K562 (cell line): Measurements from ENCODE around the gene JAKMIP1. TPM values are rescaled to one million over a fixed set of nuclear protein-coding genes. Genes with fewer than 3 reads are reported as not detected.
A peak's percentile ranks its signal among the peaks of the same experiment; 100 is the strongest.

ENCODE experiments used
- ATAC-seq: fragments of 200-7000 bp; cut with Tn5 transposase; 3 replicates; pipeline ENCODE4 v1.9.1; 2020; ENCODE audit warnings: moderate library complexity
- BruUV-seq: library from RNA; stranded (reverse); fragments of 400-500 nt; replicated peaks from 2 replicates; lab custom pipeline; 2021; lab: Mats Ljungman, UMichigan
- CTCF ChIA-PET: fragments of 300-600 bp; formaldehyde crosslinking; extraction: SDS; loops from one replicate; lab custom pipeline; 2021; ENCODE audit warnings: low intra/inter-chr PET ratio; lab: Yijun Ruan, JAX
- POLR2A ChIA-PET: fragments of 300-600, 350-650 bp; sonication (Branson Sonifier 250); formaldehyde crosslinking; extraction: SDS; loops from one replicate; lab custom pipeline; 2021; ENCODE audit warnings: antibody characterized with exemption, inconsistent platforms; lab: Yijun Ruan, JAX
- DNase-seq, 4 experiments: peaks; one replicate each; pipeline versions ENCODE4 v3.0.0 to v3.0.0-alpha.2; 2011 to 2018; ENCODE audit warnings: low spot score in 3 of 4, mixed read lengths in 3 of 4; ENCODE audit errors: extremely low read depth in 1 of 4
- FAIRE-seq: peaks from 2 replicates; lab custom pipeline; 2011; peaks lifted over from hg19 to GRCh38; lab: Jason Lieb, UNC
- H2AFZ ChIP-seq: 2 replicates; pipeline ENCODE4 v1.6.0; 2011; ENCODE audit warnings: low read depth, low read length, control low read depth, inconsistent platforms
- H3K27ac ChIP-seq: fragments of 200-600 bp; 3 replicates; pipeline ENCODE4 v1.8.0; 2011; ENCODE audit warnings: low read depth, mild to moderate bottlenecking, control low read depth, inconsistent platforms, low read length, moderate library complexity, mixed read lengths; ENCODE audit errors: extremely low read depth
- H3K27me3 ChIP-seq, 2 experiments: fragments of 300-600 bp in 1 of 2; 2 replicates in 1 of 2; 3 replicates in 1 of 2; pipeline versions ENCODE4 v1.6.0 to v1.8.0; 2011; ENCODE audit warnings: inconsistent platforms in 2 of 2, low read length in 2 of 2, mild to moderate bottlenecking in 1 of 2, mixed read lengths in 1 of 2, moderate library complexity in 1 of 2; ENCODE audit not compliant: control insufficient read depth in 2 of 2, insufficient read depth in 2 of 2
- H3K36me3 ChIP-seq: fragments of 300-600 bp; 3 replicates; pipeline ENCODE4 v1.8.0; 2011; ENCODE audit warnings: mild to moderate bottlenecking, low read length, inconsistent platforms; ENCODE audit not compliant: control insufficient read depth, insufficient read depth
- H3K4me1 ChIP-seq, 2 experiments: fragments of 200-600 bp in 1 of 2; replicated peaks in 1 of 2; 2 replicates in 1 of 2; 3 replicates in 1 of 2; pipeline versions ENCODE4 v1.5.1 to v1.8.0; 2011; ENCODE audit warnings: inconsistent platforms in 2 of 2, low read length in 2 of 2, mild to moderate bottlenecking in 1 of 2, mixed read lengths in 1 of 2, moderate library complexity in 1 of 2; ENCODE audit not compliant: control insufficient read depth in 2 of 2, insufficient read depth in 2 of 2
- H3K4me2 ChIP-seq: 2 replicates; pipeline ENCODE4 v1.6.1; 2011; ENCODE audit warnings: low read length, control low read depth, inconsistent platforms, mixed read lengths; ENCODE audit not compliant: insufficient read depth
- H3K4me3 ChIP-seq: fragments of 200-600 bp; sonication (generic), shearing (Covaris generic); 2 replicates; pipeline ENCODE4 v1.5.1; 2016; ENCODE audit warnings: control low read depth, inconsistent platforms
- H3K79me2 ChIP-seq: fragments of 200-600 bp; 3 replicates; pipeline ENCODE4 v1.8.0; 2011; ENCODE audit warnings: low read length, inconsistent platforms; ENCODE audit not compliant: control insufficient read depth, insufficient read depth
- H3K9ac ChIP-seq, 2 experiments: 2 replicates each; pipeline versions ENCODE4 v1.6.0 to v1.6.1; 2011; ENCODE audit warnings: low read depth in 2 of 2, low read length in 2 of 2, control low read depth in 1 of 2, inconsistent platforms in 1 of 2, mild to moderate bottlenecking in 1 of 2, mixed read lengths in 1 of 2; ENCODE audit not compliant: insufficient read depth in 1 of 2
- H3K9me1 ChIP-seq: one replicate; pipeline ENCODE4 v1.6.0; 2011; ENCODE audit warnings: inconsistent platforms, mild to moderate bottlenecking, low read length, moderate library complexity; ENCODE audit not compliant: control insufficient read depth, insufficient read depth
- H3K9me3 ChIP-seq: replicated peaks from 2 replicates; pipeline ENCODE4 v1.5.1; 2011; ENCODE audit warnings: low read depth, low read length, inconsistent platforms; ENCODE audit not compliant: control insufficient read depth, insufficient read depth
- H4K20me1 ChIP-seq: replicated peaks from 2 replicates; pipeline ENCODE4 v1.6.1; 2011; ENCODE audit warnings: low read length, inconsistent platforms, mixed read lengths; ENCODE audit not compliant: control insufficient read depth, insufficient read depth
- ARNT ChIP-seq, 2 experiments: fragments of 450-650 bp; IDR thresholded peaks; 2 replicates each; pipeline ENCODE4 v1.6.1; 2016; ENCODE audit warnings: mild to moderate bottlenecking in 1 of 2
- ETS2 ChIP-seq: IDR thresholded peaks from 2 replicates; pipeline ENCODE4 v1.6.1; 2016; ENCODE audit warnings: borderline replicate concordance, missing genetic modification characterization, mild to moderate bottlenecking, moderate library complexity, missing compliant biosample characterization; ENCODE audit not compliant: poor library complexity, severe bottlenecking
- JUND ChIP-seq, 2 experiments: IDR thresholded peaks; 2 replicates in 1 of 2; 3 replicates in 1 of 2; pipeline ENCODE4 v1.6.1; 2011; ENCODE audit warnings: borderline replicate concordance in 2 of 2, low read depth in 2 of 2, low read length in 2 of 2, improper control_type of control experiment in 1 of 2, missing biosample characterization in 1 of 2, missing genetic modification characterization in 1 of 2, missing genetic modification reagents in 1 of 2
- KLF6 ChIP-seq: fragments of 250-450 bp; sonication (Bioruptor Pico); IDR thresholded peaks from 2 replicates; pipeline ENCODE4 v1.4.0; 2020; ENCODE audit warnings: mild to moderate bottlenecking, moderate library complexity, borderline replicate concordance
- MAFF ChIP-seq: IDR thresholded peaks from 2 replicates; pipeline ENCODE4 v1.6.1; 2012; ENCODE audit warnings: low read length, improper control_type of control experiment
- MED1 ChIP-seq: sonication (generic); formaldehyde crosslinking; IDR thresholded peaks from 2 replicates; pipeline ENCODE4 v1.8.1; 2023; ENCODE audit warnings: missing genetic modification reagents, borderline replicate concordance
- MIER1 ChIP-seq: fragments of 450-650 bp; IDR thresholded peaks from 2 replicates; pipeline ENCODE4 v1.6.1; 2016; ENCODE audit warnings: antibody characterized with exemption, mild to moderate bottlenecking, low read depth
- NELFE ChIP-seq: IDR thresholded peaks from 2 replicates; pipeline ENCODE4 v1.6.1; 2011; ENCODE audit warnings: mild to moderate bottlenecking; ENCODE audit not compliant: insufficient read depth, insufficient read length
- NR2C1 ChIP-seq, 2 experiments: fragments of 450-650 bp; IDR thresholded peaks; 2 replicates each; pipeline ENCODE4 v1.6.1; 2017; ENCODE audit warnings: mild to moderate bottlenecking in 2 of 2, antibody characterized with exemption in 1 of 2, inconsistent platforms in 1 of 2, missing compliant biosample characterization in 1 of 2, missing genetic modification characterization in 1 of 2
- PHF8 ChIP-seq: fragments of 200-600 bp; sonication (generic); IDR thresholded peaks from 2 replicates; pipeline ENCODE4 v1.6.1; 2012; ENCODE audit warnings: mixed run types, mild to moderate bottlenecking, inconsistent platforms, low read length, moderate library complexity, borderline replicate concordance
- RAD21 ChIP-seq, 2 experiments: fragments of 250-450 bp in 1 of 2; fragments of 450-650 bp in 1 of 2; sonication (Bioruptor Pico) in 1 of 2; formaldehyde crosslinking in 1 of 2; IDR thresholded peaks in 1 of 2; conservative IDR thresholded peaks in 1 of 2; 2 replicates each; pipeline versions ENCODE4 v1.4.0 to v1.8.0; 2020 to 2022; ENCODE audit warnings: mild to moderate bottlenecking in 2 of 2, moderate library complexity in 1 of 2
- SMAD4 ChIP-seq: fragments of 250-450 bp; sonication (Bioruptor Pico); conservative IDR thresholded peaks from 2 replicates; pipeline ENCODE4 v1.8.0; 2021; ENCODE audit warnings: inconsistent platforms, mild to moderate bottlenecking, moderate library complexity
- SREBF1 ChIP-seq: fragments of 150-350 bp; IDR thresholded peaks from 2 replicates; pipeline ENCODE4 v1.6.1; 2014; ENCODE audit warnings: antibody characterized with exemption, low read depth, low read length, borderline replicate concordance
- TBP ChIP-seq: optimal IDR thresholded peaks from 2 replicates; pipeline ENCODE3; 2011; ENCODE audit warnings: low read depth, low read length, improper control_type of control experiment
- ZFP91 ChIP-seq: sonication (generic); formaldehyde crosslinking; IDR thresholded peaks from 2 replicates; pipeline ENCODE4 v1.8.0; 2022; ENCODE audit warnings: mild to moderate bottlenecking, missing genetic modification reagents
- ZNF217 ChIP-seq: sonication (generic); formaldehyde crosslinking; IDR thresholded peaks from 2 replicates; pipeline ENCODE4 v1.8.0; 2022; ENCODE audit warnings: mild to moderate bottlenecking, missing genetic modification reagents
- ZNF274 ChIP-seq: IDR thresholded peaks from 2 replicates; pipeline ENCODE4 v1.6.1; 2011; ENCODE audit warnings: low read depth, mild to moderate bottlenecking, low read length, moderate library complexity, borderline replicate concordance
- ZNF408 ChIP-seq: fragments of 250-450 bp; sonication (Bioruptor Pico); IDR thresholded peaks from 2 replicates; pipeline ENCODE4 v1.4.0; 2020; ENCODE audit warnings: low read depth, mild to moderate bottlenecking, moderate library complexity
- ZNF431 ChIP-seq: sonication (generic); formaldehyde crosslinking; IDR thresholded peaks from 2 replicates; pipeline ENCODE4 v1.8.0; 2022; ENCODE audit warnings: mild to moderate bottlenecking, missing genetic modification reagents
- WGBS: fragments of 100-300 bp; shearing (Covaris generic); methylation state at CpG from one replicate; pipeline ENCODE4 v1.1.6; 2016; ENCODE audit warnings: low coverage, mixed read lengths; ENCODE audit not compliant: insufficient coverage; ENCODE audit errors: missing lambda C conversion rate; 5-methylcytosine and 5-hydroxymethylcytosine counted together
- in situ Hi-C: fragments of 300-500 bp; cut with MboI; formaldehyde crosslinking; loops from 4 replicates; pipeline ENCODE4 v1.15.0; 2018; ENCODE audit warnings: inconsistent platforms, mixed read lengths
- intact Hi-C: fragments of 100-400 bp; cut with micrococcal nuclease; formaldehyde crosslinking; loops from 2 replicates; pipeline ENCODE4 v1.14.2; 2022
- polyA plus RNA-seq, 8 experiments: library from polyadenylated mRNA; depleted of rRNA in 4 of 8; stranded (reverse) in 5 of 8; unstranded in 3 of 8; fragments of >200 nt; fragmentation: Nextera tagmentation in 2 of 8; fragmentation: Illumina TruSeq in 1 of 8; extraction: Ambion mirVana in 2 of 8; extraction: Trizol in 1 of 8; gene quantifications; 2 replicates each; pipeline versions ENCODE4 v1.2.1 to v1.2.3, GENCODE V29; 2011 to 2014; ENCODE audit warnings: inconsistent platforms in 1 of 8, missing spikeins in 1 of 8
- total RNA-seq, 7 experiments: library from RNA; depleted of rRNA in 6 of 7; stranded (reverse); fragments of >200 nt in 6 of 7; fragmentation: Illumina TruSeq in 2 of 7; extraction: Trizol in 2 of 7; gene quantifications; 2 replicates each; pipeline versions ENCODE4 v1.2.1 to v1.2.3, GENCODE V29; 2011 to 2021; ENCODE audit warnings: low replicate concordance in 1 of 7

JAKMIP1 gene
- total and polyA plus RNA-seq, 9 of the 15 experiments (the other 6 are each of a cell fraction or from before 2014, with no cell fraction given): not detected

- TF ChIP-seq TBP: no peak
- TF ChIP-seq ARNT (IDR thresholded peaks at IDR 0.05): no peak
- TF ChIP-seq KLF6 (CRISPR knock-in tag): no peak
Measured at GRCh38 chr4:5999356-5999755, 201.0 kb downstream of the JAKMIP1 start (continued).

GRCh38 chr4:5998333-5998936 is 201.9 kb downstream of the JAKMIP1 start:
- H4K20me1 ChIP-seq: no peaks in the 10 kb centered on the region; the same call in 1 of the 2 replicates
- no peak overlapping the region for H3K27ac ChIP-seq
- FAIRE-seq: peak; percentile 84
- no peak overlapping the region for H3K9ac ChIP-seq
- no peak overlapping the region for H2AFZ ChIP-seq
- no peak overlapping the region for H3K4me2 ChIP-seq
- H3K4me1 ChIP-seq: no peaks in the 10 kb centered on the region
- ATAC-seq: peak; percentile 93
- WGBS: 2% methylated on average over 9 of the region's 9 CpGs
- no peak overlapping the region for H3K4me3 ChIP-seq
- H3K79me2 ChIP-seq: no peaks in the 10 kb centered on the region
- BruUV-seq: no TSS peak
- DNase-seq: peak; percentile 63 to 78 (median 69)
- H3K36me3 ChIP-seq: no peaks in the 10 kb centered on the region
- CTCF ChIA-PET: interaction anchor here (1.1 to 1.9 kb wide), 3 partner anchors 90 to 333 kb away, joined by 4 to 15 read pairs (median 4); no protein-coding TSS in a partner anchor
- in situ Hi-C loops (loop anchor here (5.0 kb wide), 1 partner anchor 329 kb away; no protein-coding TSS in a partner anchor), intact Hi-C loops (loop anchor here (1.0 to 5.0 kb wide), 3 partner anchors 89 to 328 kb away; no protein-coding TSS in a partner anchor)
- H3K27me3 ChIP-seq: peaks cover 0 to 7% of the 10 kb centered on the region in 2 experiments; a peak in 2 of 5 replicates
- H3K9me1 ChIP-seq: no peaks in the 10 kb centered on the region
- POLR2A ChIA-PET: interaction anchor here (0.6 kb wide), 1 partner anchor 327 kb away, joined by 3 read pairs; no protein-coding TSS in a partner anchor
- H3K9me3 ChIP-seq: no peaks in the 10 kb centered on the region
- no peak for TF ChIP-seq ZNF431
- TF ChIP-seq NR2C1 (IDR thresholded peaks at IDR 0.05): no peak
- TF ChIP-seq NR2C1 (tag; IDR thresholded peaks at IDR 0.05): no peak
- no peak for TF ChIP-seq SMAD4 (CRISPR knock-in tag)
- no peak for TF ChIP-seq MAFF
- TF ChIP-seq NELFE: no peak
- no peak for TF ChIP-seq ZFP91 (CRISPR knock-in tag)
- TF ChIP-seq MIER1: no peak
- no peak for TF ChIP-seq ZNF408 (CRISPR knock-in tag)
- no peak for TF ChIP-seq SREBF1
- no peak for TF ChIP-seq ZNF217 (CRISPR knock-in tag)
- no peak for TF ChIP-seq MED1
- TF ChIP-seq JUND (IDR thresholded peaks at IDR 0.05; ENCODE audit: borderline replicate concordance, low read depth, low read length): peak; percentile 29; the same call in 1 of the 2 replicates
- no peak for TF ChIP-seq JUND (tag; IDR thresholded peaks at IDR 0.05; ENCODE audit: borderline replicate concordance, low read depth, low read length)
- TF ChIP-seq ZNF274: no peak
- no peak for TF ChIP-seq ETS2 (tag)
- TF ChIP-seq PHF8: no peak
- peak; percentile 66 to 83 for TF ChIP-seq RAD21 (CRISPR knock-in tag; conservative IDR thresholded peaks at IDR 0.05 in 1 of 2, IDR thresholded peaks at IDR 0.05 in 1 of 2)
